Kidney (tissue), 14 donors: ENCODE data around the gene SPATA6L. TPM values are rescaled to one million over a fixed set of nuclear protein-coding genes. Genes with fewer than 3 reads are reported as not detected.

Source experiments
- DNase-seq, 5 donors: peaks; one replicate each; pipeline ENCODE4 v3.0.0-alpha.2; 2013 to 2020
- FAIRE-seq: peaks from 2 replicates; lab custom pipeline; 2012; peaks lifted over from hg19 to GRCh38; lab: Jason Lieb, UNC
- H3K27ac ChIP-seq, 2 donors: one replicate each; pipeline ENCODE4 v1.7.0; 2013; ENCODE audit warnings: low read depth in 2 of 2, low read length in 2 of 2, inconsistent platforms in 1 of 2
- H3K27me3 ChIP-seq: one replicate; pipeline ENCODE4 v1.7.1; 2013; ENCODE audit warnings: low read length, inconsistent platforms; ENCODE audit not compliant: control insufficient read depth, insufficient read depth
- H3K36me3 ChIP-seq, 3 donors: one replicate each; pipeline versions ENCODE4 v1.7.0 to v1.7.1; 2013; ENCODE audit warnings: low read length in 3 of 3, control low read depth in 1 of 3, inconsistent platforms in 1 of 3; ENCODE audit not compliant: insufficient read depth in 3 of 3, control insufficient read depth in 2 of 3
- H3K4me1 ChIP-seq, 3 donors: one replicate each; pipeline versions ENCODE4 v1.7.0 to v1.7.1; 2013; ENCODE audit warnings: low read length in 3 of 3, inconsistent platforms in 1 of 3, low read depth in 1 of 3; ENCODE audit not compliant: control insufficient read depth in 2 of 3, insufficient read depth in 2 of 3
- H3K4me3 ChIP-seq, 3 donors: one replicate each; pipeline versions ENCODE4 v1.7.0 to v1.8.1; 2013; ENCODE audit warnings: low read length in 3 of 3, control low read depth in 1 of 3, inconsistent platforms in 1 of 3
- H3K9ac ChIP-seq, 3 donors: one replicate each; pipeline versions ENCODE4 v1.7.0 to v1.7.1; 2013; ENCODE audit warnings: low read length in 3 of 3, control low read depth in 1 of 3, inconsistent platforms in 1 of 3
- H3K9me3 ChIP-seq, 3 donors: one replicate each; pipeline versions ENCODE4 v1.7.0 to v1.7.1; 2013; ENCODE audit warnings: low read length in 3 of 3, control low read depth in 1 of 3, inconsistent platforms in 1 of 3; ENCODE audit not compliant: control insufficient read depth in 2 of 3, insufficient read depth in 1 of 3
- CTCF ChIP-seq: IDR thresholded peaks from 3 replicates; pipeline ENCODE4 v1.5.1; 2012; ENCODE audit warnings: mild to moderate bottlenecking, moderate library complexity, borderline replicate concordance; ENCODE audit not compliant: insufficient read depth; ENCODE audit errors: extremely low read depth
- intact Hi-C: fragments of 100-400 bp; cut with DNase I; formaldehyde crosslinking; loops from one replicate; pipeline ENCODE4 v1.11.1; 2022
- polyA plus RNA-seq: library from polyadenylated mRNA; stranded (reverse); fragments of 350-450 nt; fragmentation: Illumina TruSeq; extraction: RNeasy Lipid Tissue Mini Kit (QIAGEN cat#74804); gene quantifications from one replicate; pipeline ENCODE4 v1.2.3, GENCODE V29; 2014; ENCODE audit warnings: low read depth, low replicate concordance; ENCODE audit not compliant: insufficient read depth
- total RNA-seq: library from RNA; stranded (reverse); fragmentation: NEBNext Ultra II Directional; extraction: Animal tissue kit (Norgen Biotek cat#: 25700); gene quantifications from one replicate; pipeline ENCODE4 v1.2.1, GENCODE V29; 2021
- donor health status: control.
- donor health status: control.
- donor health status: control.
- donor health status: control.
- donor health status: control.
- donor health status: DM: yes; HTN: yes; CAD: no.
- donor health status: Normal renal cell carcinoma (clear cell type).

SPATA6L gene
- total and polyA plus RNA-seq, 2 donors from 2014 or later: 1.5 to 15.1 TPM

GRCh38 chr9:4639420-4639819, 26.9 kb downstream of the SPATA6L start:
- Histone ChIP-seq H3K4me1 (no peaks in the 10 kb centered on the region), H3K36me3 (no peaks in the 10 kb centered on the region), H3K9me3 (no peaks in the 10 kb centered on the region), H3K27ac (no peak overlapping the region), H3K4me3 (no peak overlapping the region), H3K27me3 (no peaks in the 10 kb centered on the region), H3K9ac (no peak overlapping the region)
- DNase-seq: no peak
- intact Hi-C loops: no loop called here
- no peak for TF ChIP-seq CTCF
- no peak for FAIRE-seq

GRCh38 chr9:4638968-4639367, 27.3 kb downstream of the SPATA6L start:
- H3K27me3 ChIP-seq: no peaks in the 10 kb centered on the region
- H3K9me3 ChIP-seq: no peaks in the 10 kb centered on the region
- H3K4me3 ChIP-seq: no peak overlapping the region
- DNase-seq (no peak), FAIRE-seq (no peak)
- no peak for TF ChIP-seq CTCF
- H3K9ac ChIP-seq: no peak overlapping the region
- intact Hi-C loops: no loop called here
- no peak overlapping the region for H3K27ac ChIP-seq
- H3K36me3 ChIP-seq: no peaks in the 10 kb centered on the region
- no peaks in the 10 kb centered on the region for H3K4me1 ChIP-seq

- no peak for FAIRE-seq
- intact Hi-C loops: no loop called here
- no peak for TF ChIP-seq CTCF
Observed at GRCh38 chr9:4630836-4631235, 35.4 kb downstream of the SPATA6L start.

GRCh38 chr9:4622016-4622415, 44.3 kb downstream of the SPATA6L start:
- H3K27ac ChIP-seq: no peak overlapping the region
- TF ChIP-seq CTCF: no peak
- FAIRE-seq: no peak

More at GRCh38 chr9:4630836-4631235, 35.4 kb downstream of the SPATA6L start:
- Histone ChIP-seq H3K36me3 (no peaks in the 10 kb centered on the region), H3K4me1 (no peaks in the 10 kb centered on the region), H3K4me3 (no peak overlapping the region), H3K27ac (no peak overlapping the region), H3K9me3 (no peaks in the 10 kb centered on the region), H3K9ac (no peak overlapping the region), H3K27me3 (no peaks in the 10 kb centered on the region)
- DNase-seq: no peak

More at GRCh38 chr9:4622016-4622415, 44.3 kb downstream of the SPATA6L start:
- DNase-seq: no peak
- Histone ChIP-seq H3K36me3 (no peaks in the 10 kb centered on the region), H3K9ac (no peak overlapping the region), H3K4me1 (no peaks in the 10 kb centered on the region), H3K4me3 (no peak overlapping the region), H3K27me3 (no peaks in the 10 kb centered on the region), H3K9me3 (no peaks in the 10 kb centered on the region)
- intact Hi-C loops: no loop called here
